ENCODE measurements around the gene SCD.

Gene SCD

DNA sequence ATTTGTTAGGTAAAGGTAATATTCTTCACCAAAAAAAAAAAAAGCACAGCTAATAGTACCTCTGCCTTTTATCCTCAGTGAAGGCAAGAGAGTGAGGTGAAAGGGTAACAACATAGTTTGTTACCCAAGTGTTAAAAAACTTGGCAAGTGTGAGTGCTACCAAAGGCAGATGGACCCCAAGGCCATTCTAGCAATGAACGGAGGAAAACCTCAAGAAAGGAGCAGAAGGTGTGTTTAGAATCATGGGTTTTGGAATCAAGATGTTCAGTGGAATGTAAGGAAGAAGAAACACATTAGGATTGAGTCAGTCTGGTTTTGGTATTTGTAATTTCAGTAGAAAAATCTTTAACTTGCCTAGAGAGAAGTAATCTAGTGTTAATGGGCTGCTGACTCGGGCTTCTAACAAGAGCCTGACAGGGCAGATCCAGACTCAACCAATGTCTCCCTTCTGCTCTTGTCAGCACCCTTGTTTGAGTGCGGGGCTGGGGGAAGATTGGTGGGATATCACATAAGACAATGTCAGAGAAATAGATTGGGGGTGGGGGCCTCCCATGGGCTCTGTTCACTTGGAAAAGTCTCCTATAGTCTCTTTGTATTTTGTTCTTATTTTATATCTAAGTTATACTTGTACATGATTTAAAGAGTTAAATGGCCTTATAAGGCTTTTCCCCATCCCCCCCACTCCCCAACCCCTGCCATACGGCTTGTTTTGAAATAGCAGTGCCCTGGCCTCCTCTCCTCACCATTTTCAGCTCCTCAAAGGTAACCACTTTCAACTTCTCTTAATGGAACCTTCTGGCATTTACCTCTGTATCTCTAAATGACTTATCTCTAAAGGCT lies 44.4 kb downstream of the SCD start:
- H3K27me3 ChIP-seq (replicated peaks in 2 of 5; ENCODE audit: control insufficient read depth in 4 of 5, insufficient read depth in 5 of 5, low read length in 4 of 5) = no peaks in the 10 kb centered on the region
- ChIA-PET POLR2A (no interaction called here), CTCF (no interaction called here)
- peaks cover 0 to 3% (median 1%) of the 10 kb centered on the region in 4 experiments for H3K36me3 ChIP-seq (ENCODE audit: control insufficient read depth in 4 of 4, insufficient read depth in 4 of 4, low read length in 3 of 4)
- H3K9me3 ChIP-seq (ENCODE audit: control extremely low read depth in 1 of 5, control insufficient read depth in 4 of 5, insufficient read depth in 2 of 5, low read depth in 1 of 5, low read length in 4 of 5) = peaks cover 0 to 2% (median 0%) of the 10 kb centered on the region in 5 experiments
- no peaks in the 10 kb centered on the region for H3K4me1 ChIP-seq (ENCODE audit: control extremely low read depth in 1 of 4, control insufficient read depth in 4 of 4, insufficient read depth in 4 of 4, low read length in 3 of 4)
- H3K4me3 ChIP-seq (ENCODE audit: control insufficient read depth in 1 of 7, extremely low read depth in 1 of 7, insufficient read depth in 4 of 7, low read depth in 2 of 7, low read length in 6 of 7) = no peak overlapping the region
- 100% methylated on average over 2 of the region's 4 CpGs for WGBS (ENCODE audit: insufficient coverage)
- H3K27ac ChIP-seq (ENCODE audit: insufficient read depth in 1 of 2, low read depth in 1 of 2, low read length in 2 of 2, poor library complexity in 1 of 2, severe bottlenecking in 2 of 2) = no peak overlapping the region
- DNase-seq = no peak

DNA sequence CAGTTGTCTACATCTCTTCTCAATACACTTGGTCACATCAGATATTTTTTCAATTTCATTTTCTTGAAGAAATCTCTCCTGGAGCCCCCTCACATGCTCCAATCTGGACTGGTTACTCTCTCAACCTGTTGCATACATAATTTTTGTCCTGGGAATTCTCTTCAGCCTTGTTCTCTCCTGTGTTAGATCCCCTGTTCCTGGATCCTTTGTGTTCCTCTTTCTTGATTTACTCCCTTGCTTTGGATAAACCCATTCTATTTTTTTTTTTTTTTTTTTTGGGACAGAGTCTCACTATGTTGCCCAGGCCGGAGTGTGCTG lies 45.6 kb downstream of the SCD start:
- CTCF ChIA-PET = no interaction called here
- Histone ChIP-seq H3K4me3 (ENCODE audit: control insufficient read depth in 1 of 7, extremely low read depth in 1 of 7, insufficient read depth in 4 of 7, low read depth in 2 of 7, low read length in 6 of 7) (no peak overlapping the region), H3K27me3 (replicated peaks in 2 of 5; ENCODE audit: control insufficient read depth in 4 of 5, insufficient read depth in 5 of 5, low read length in 4 of 5) (no peaks in the 10 kb centered on the region), H3K36me3 (ENCODE audit: control insufficient read depth in 4 of 4, insufficient read depth in 4 of 4, low read length in 3 of 4) (peaks cover 0 to 2% (median 0%) of the 10 kb centered on the region in 4 experiments), H3K4me1 (ENCODE audit: control extremely low read depth in 1 of 4, control insufficient read depth in 4 of 4, insufficient read depth in 4 of 4, low read length in 3 of 4) (no peaks in the 10 kb centered on the region), H3K9me3 (ENCODE audit: control extremely low read depth in 1 of 5, control insufficient read depth in 4 of 5, insufficient read depth in 2 of 5, low read depth in 1 of 5, low read length in 4 of 5) (peaks cover 0 to 2% (median 0%) of the 10 kb centered on the region in 5 experiments), H3K27ac (ENCODE audit: insufficient read depth in 1 of 2, low read depth in 1 of 2, low read length in 2 of 2, poor library complexity in 1 of 2, severe bottlenecking in 2 of 2) (no peak overlapping the region)
- POLR2A ChIA-PET = no interaction called here
- no peak for DNase-seq
- WGBS (ENCODE audit: insufficient coverage) = 100% methylated on average over 1 of the region's 1 CpG

DNA sequence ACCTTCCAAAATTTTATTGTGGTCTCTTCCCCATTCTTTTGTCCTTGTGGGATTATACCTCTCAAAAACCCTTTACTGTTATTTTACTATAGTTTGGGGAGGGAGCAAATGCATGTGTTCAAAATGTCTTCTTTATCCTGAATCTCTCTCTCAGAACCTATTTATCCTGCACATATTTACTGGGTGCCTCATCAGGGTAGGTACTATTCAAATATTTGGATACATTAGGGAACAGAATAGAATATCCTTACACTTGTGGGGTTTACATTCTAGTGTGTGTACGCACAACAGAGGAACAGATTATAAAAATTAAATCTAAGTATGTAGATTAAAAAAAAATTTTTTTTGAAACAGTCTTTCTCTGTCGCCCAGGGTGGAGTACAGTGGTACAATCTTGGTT lies 48.6 kb downstream of the SCD start:
- CTCF ChIA-PET = interaction anchor here (1.4 kb wide), 1 partner anchor 38 kb away, joined by 7 read pairs; no protein-coding TSS in a partner anchor
- no peak overlapping the region for H3K27ac ChIP-seq (ENCODE audit: insufficient read depth in 1 of 2, low read depth in 1 of 2, low read length in 2 of 2, poor library complexity in 1 of 2, severe bottlenecking in 2 of 2)
- WGBS (ENCODE audit: insufficient coverage) = 29% methylated on average over 1 of the region's 2 CpGs
- POLR2A ChIA-PET = no interaction called here
- H3K4me1 ChIP-seq (ENCODE audit: control extremely low read depth in 1 of 4, control insufficient read depth in 4 of 4, insufficient read depth in 4 of 4, low read length in 3 of 4) = no peaks in the 10 kb centered on the region
- H3K27me3 ChIP-seq (replicated peaks in 2 of 5; ENCODE audit: control insufficient read depth in 4 of 5, insufficient read depth in 5 of 5, low read length in 4 of 5) = no peaks in the 10 kb centered on the region
- no peak overlapping the region for H3K4me3 ChIP-seq (ENCODE audit: control insufficient read depth in 1 of 7, extremely low read depth in 1 of 7, insufficient read depth in 4 of 7, low read depth in 2 of 7, low read length in 6 of 7)
- H3K36me3 ChIP-seq (ENCODE audit: control insufficient read depth in 4 of 4, insufficient read depth in 4 of 4, low read length in 3 of 4) = no peaks in the 10 kb centered on the region
- no peaks in the 10 kb centered on the region for H3K9me3 ChIP-seq (ENCODE audit: control extremely low read depth in 1 of 5, control insufficient read depth in 4 of 5, insufficient read depth in 2 of 5, low read depth in 1 of 5, low read length in 4 of 5)
- no peak for DNase-seq

DNA sequence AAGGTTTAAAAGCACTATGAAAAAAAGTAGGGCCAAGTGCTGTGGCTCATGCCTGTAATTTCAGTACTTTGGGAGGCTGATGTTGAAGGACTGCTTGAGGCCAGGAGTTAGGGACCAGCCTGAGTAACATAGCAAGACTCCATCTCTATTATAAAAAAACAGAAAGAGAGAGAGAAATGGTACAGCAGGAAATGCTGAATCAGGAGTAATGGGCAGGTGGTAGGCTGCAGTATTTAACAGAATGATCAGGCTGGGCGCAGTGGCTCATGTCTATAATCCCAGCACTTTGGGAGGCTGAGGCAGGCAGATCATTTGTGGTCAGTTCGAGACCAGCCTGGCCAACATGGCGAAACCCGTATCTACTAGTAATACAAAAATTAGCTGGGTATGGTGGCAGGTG lies 49.6 kb downstream of the SCD start:
- POLR2A ChIA-PET = no interaction called here
- no peaks in the 10 kb centered on the region for H3K9me3 ChIP-seq (ENCODE audit: control extremely low read depth in 1 of 5, control insufficient read depth in 4 of 5, insufficient read depth in 2 of 5, low read depth in 1 of 5, low read length in 4 of 5)
- no peak overlapping the region for H3K27ac ChIP-seq (ENCODE audit: insufficient read depth in 1 of 2, low read depth in 1 of 2, low read length in 2 of 2, poor library complexity in 1 of 2, severe bottlenecking in 2 of 2)
- CTCF ChIA-PET = no interaction called here
- no peak overlapping the region for H3K4me3 ChIP-seq (ENCODE audit: control insufficient read depth in 1 of 7, extremely low read depth in 1 of 7, insufficient read depth in 4 of 7, low read depth in 2 of 7, low read length in 6 of 7)
- no peaks in the 10 kb centered on the region for H3K36me3 ChIP-seq (ENCODE audit: control insufficient read depth in 4 of 4, insufficient read depth in 4 of 4, low read length in 3 of 4)
- no peaks in the 10 kb centered on the region for H3K4me1 ChIP-seq (ENCODE audit: control extremely low read depth in 1 of 4, control insufficient read depth in 4 of 4, insufficient read depth in 4 of 4, low read length in 3 of 4)
- no peak for DNase-seq
- no peaks in the 10 kb centered on the region for H3K27me3 ChIP-seq (replicated peaks in 2 of 5; ENCODE audit: control insufficient read depth in 4 of 5, insufficient read depth in 5 of 5, low read length in 4 of 5)
- WGBS (ENCODE audit: insufficient coverage) = 100% methylated on average over 4 of the region's 4 CpGs

DNA sequence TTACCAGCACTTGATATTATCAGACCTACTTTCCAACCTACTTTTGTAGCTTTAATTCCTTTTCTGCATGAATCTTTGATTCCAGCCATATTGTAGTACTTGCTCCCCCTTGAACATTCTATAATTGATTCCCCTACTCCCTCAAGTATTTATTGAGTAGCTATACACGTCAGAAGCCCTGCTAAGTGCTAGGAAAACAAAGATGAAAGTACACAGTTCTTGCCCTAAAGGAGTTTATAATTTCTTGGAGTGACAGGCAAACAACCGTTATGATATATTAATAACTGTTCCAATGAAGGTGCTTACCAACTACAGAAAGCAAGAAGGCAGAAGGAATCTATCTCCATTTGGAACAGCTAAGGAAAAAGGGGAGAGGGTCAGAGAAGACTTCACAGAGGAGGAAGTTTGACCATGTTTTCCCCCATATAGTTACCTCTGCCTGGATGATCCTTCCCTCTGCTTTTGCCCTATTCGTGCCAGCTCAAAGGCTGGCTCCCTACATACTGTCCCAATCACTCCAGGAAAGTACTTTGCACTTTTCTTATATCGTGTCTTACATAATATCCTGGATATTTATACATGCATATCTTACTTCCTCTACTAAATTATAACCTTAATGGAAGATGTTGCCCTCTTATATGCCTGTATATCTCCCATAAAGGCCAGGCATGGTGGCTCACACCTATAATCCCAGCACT lies 54.7 kb downstream of the SCD start:
- H3K4me3 ChIP-seq (ENCODE audit: control insufficient read depth in 1 of 7, extremely low read depth in 1 of 7, insufficient read depth in 4 of 7, low read depth in 2 of 7, low read length in 6 of 7) = no peak overlapping the region
- peaks cover 0 to 4% (median 0%) of the 10 kb centered on the region in 5 experiments for H3K9me3 ChIP-seq (ENCODE audit: control extremely low read depth in 1 of 5, control insufficient read depth in 4 of 5, insufficient read depth in 2 of 5, low read depth in 1 of 5, low read length in 4 of 5)
- 100% methylated on average over 2 of the region's 4 CpGs for WGBS (ENCODE audit: insufficient coverage)
- H3K36me3 ChIP-seq (ENCODE audit: control insufficient read depth in 4 of 4, insufficient read depth in 4 of 4, low read length in 3 of 4) = no peaks in the 10 kb centered on the region
- ChIA-PET POLR2A (interaction anchor here (0.6 kb wide), 1 partner anchor 542 kb away, joined by 3 read pairs; no protein-coding TSS in a partner anchor), CTCF (no interaction called here)
- DNase-seq = no peak
- no peak overlapping the region for H3K27ac ChIP-seq (ENCODE audit: insufficient read depth in 1 of 2, low read depth in 1 of 2, low read length in 2 of 2, poor library complexity in 1 of 2, severe bottlenecking in 2 of 2)
- H3K27me3 ChIP-seq (replicated peaks in 2 of 5; ENCODE audit: control insufficient read depth in 4 of 5, insufficient read depth in 5 of 5, low read length in 4 of 5) = no peaks in the 10 kb centered on the region
- H3K4me1 ChIP-seq (ENCODE audit: control extremely low read depth in 1 of 4, control insufficient read depth in 4 of 4, insufficient read depth in 4 of 4, low read length in 3 of 4) = no peaks in the 10 kb centered on the region

DNA sequence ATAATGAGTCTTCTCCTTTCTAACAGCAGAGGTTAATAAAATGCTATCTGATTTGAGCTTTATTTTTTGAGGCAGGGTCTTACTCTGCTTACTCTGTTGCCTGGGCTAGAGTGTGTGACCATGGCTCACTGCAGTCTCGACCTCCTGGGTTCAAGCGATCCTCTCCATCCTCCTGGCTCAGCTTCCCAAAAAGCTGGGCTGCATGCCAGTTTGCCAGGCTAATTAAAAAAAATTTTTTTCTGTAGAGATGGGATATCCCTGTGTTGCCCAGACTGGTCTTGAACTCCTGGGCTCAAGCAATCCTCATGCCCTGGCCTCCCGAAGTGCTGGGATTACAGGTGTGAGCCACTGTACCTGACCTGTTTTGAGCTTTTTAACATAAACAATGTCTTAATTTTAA lies 56.7 kb downstream of the SCD start:
- 100% methylated on average over 2 of the region's 3 CpGs for WGBS (ENCODE audit: insufficient coverage)
- ChIA-PET POLR2A (no interaction called here), CTCF (interaction anchor here (0.7 to 2.0 kb wide), 6 partner anchors 9 to 115 kb away, joined by 3 to 6 read pairs (median 4); no protein-coding TSS in a partner anchor)
- Histone ChIP-seq H3K9me3 (ENCODE audit: control extremely low read depth in 1 of 5, control insufficient read depth in 4 of 5, insufficient read depth in 2 of 5, low read depth in 1 of 5, low read length in 4 of 5) (peaks cover 0 to 4% (median 0%) of the 10 kb centered on the region in 5 experiments), H3K27me3 (replicated peaks in 2 of 5; ENCODE audit: control insufficient read depth in 4 of 5, insufficient read depth in 5 of 5, low read length in 4 of 5) (no peaks in the 10 kb centered on the region), H3K4me3 (ENCODE audit: control insufficient read depth in 1 of 7, extremely low read depth in 1 of 7, insufficient read depth in 4 of 7, low read depth in 2 of 7, low read length in 6 of 7) (no peak overlapping the region), H3K4me1 (ENCODE audit: control extremely low read depth in 1 of 4, control insufficient read depth in 4 of 4, insufficient read depth in 4 of 4, low read length in 3 of 4) (no peaks in the 10 kb centered on the region), H3K27ac (ENCODE audit: insufficient read depth in 1 of 2, low read depth in 1 of 2, low read length in 2 of 2, poor library complexity in 1 of 2, severe bottlenecking in 2 of 2) (no peak overlapping the region), H3K36me3 (ENCODE audit: control insufficient read depth in 4 of 4, insufficient read depth in 4 of 4, low read length in 3 of 4) (no peaks in the 10 kb centered on the region)
- DNase-seq = no peak

DNA sequence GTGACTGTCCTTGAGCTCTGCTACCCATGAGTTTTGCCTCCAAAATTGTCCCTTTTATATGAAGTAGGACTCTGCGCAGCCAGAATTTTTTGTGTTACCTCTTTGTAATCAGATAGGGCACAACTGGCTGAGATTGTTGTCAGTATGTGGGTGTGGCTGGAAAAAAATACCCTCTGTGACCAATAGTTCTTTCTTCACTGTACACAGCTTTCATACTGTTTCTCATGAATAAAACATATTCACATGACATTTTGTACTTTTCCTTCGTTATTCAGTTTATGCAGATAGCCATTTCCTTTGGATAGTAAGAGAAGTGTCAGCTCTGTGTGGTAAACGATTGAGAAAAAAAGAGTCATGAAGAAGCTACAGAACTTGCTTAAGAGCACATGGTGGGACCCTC lies 66.1 kb downstream of the SCD start:
- H3K27ac ChIP-seq (ENCODE audit: insufficient read depth in 1 of 2, low read depth in 1 of 2, low read length in 2 of 2, poor library complexity in 1 of 2, severe bottlenecking in 2 of 2) = no peak overlapping the region
- 81% methylated on average over 3 of the region's 3 CpGs for WGBS (ENCODE audit: insufficient coverage)
- CTCF ChIA-PET = interaction anchor here (1.1 to 2.0 kb wide), 3 partner anchors 9 to 76 kb away, joined by 4 to 6 read pairs (median 6); no protein-coding TSS in a partner anchor

More for the DNA sequence above, 66.1 kb downstream of the SCD start:
- Histone ChIP-seq H3K27me3 (replicated peaks in 2 of 5; ENCODE audit: control insufficient read depth in 4 of 5, insufficient read depth in 5 of 5, low read length in 4 of 5) (no peaks in the 10 kb centered on the region), H3K4me1 (ENCODE audit: control extremely low read depth in 1 of 4, control insufficient read depth in 4 of 4, insufficient read depth in 4 of 4, low read length in 3 of 4) (no peaks in the 10 kb centered on the region), H3K36me3 (ENCODE audit: control insufficient read depth in 4 of 4, insufficient read depth in 4 of 4, low read length in 3 of 4) (no peaks in the 10 kb centered on the region), H3K9me3 (ENCODE audit: control extremely low read depth in 1 of 5, control insufficient read depth in 4 of 5, insufficient read depth in 2 of 5, low read depth in 1 of 5, low read length in 4 of 5) (no peaks in the 10 kb centered on the region), H3K4me3 (ENCODE audit: control insufficient read depth in 1 of 7, extremely low read depth in 1 of 7, insufficient read depth in 4 of 7, low read depth in 2 of 7, low read length in 6 of 7) (no peak overlapping the region)
- no peak for DNase-seq
- POLR2A ChIA-PET = no interaction called here

Data from common myeloid progenitor, CD34-positive (primary cell).